HG03565 (cell line): ENCODE results near the gene FBXW12.

Experiments
- ATAC-seq: cut with Tn5 transposase; IDR thresholded peaks from one replicate; pipeline ENCODE4 v1.9.1; 2021; ENCODE audit warnings: mild to moderate bottlenecking, moderate library complexity; ENCODE audit not compliant: unreplicated experiment

The FBXW12 gene

GRCh38 chr3:48434591-48435222 lies 62.7 kb downstream of the FBXW12 start:
- ATAC-seq: no peak

GRCh38 chr3:48435223-48435595 lies 63.2 kb downstream of the FBXW12 start:
- ATAC-seq: no peak

- ATAC-seq: no peak
These were observed 63.9 kb downstream of the FBXW12 start for GRCh38 chr3:48435774-48436476.

- no peak for ATAC-seq
These were observed 64.4 kb downstream of the FBXW12 start for GRCh38 chr3:48436477-48436787.

- no peak for ATAC-seq
These were observed 64.8 kb downstream of the FBXW12 start for GRCh38 chr3:48436855-48437254.

GRCh38 chr3:48437812-48438211 lies 65.8 kb downstream of the FBXW12 start:
- ATAC-seq: no peak

- ATAC-seq: peak; percentile 94
These were observed 68.0 kb downstream of the FBXW12 start, which contains the start of the genes CCDC51 and TMA7 for GRCh38 chr3:48439820-48440589. Gene CCDC51 (minus strand): TSS chr3:48440119. CDS start chr3:48435128, 4,991 bp downstream. Gene TMA7 (plus strand): TSS chr3:48440257. CDS start chr3:48440297, 40 bp downstream.

- no peak for ATAC-seq
These were observed 68.6 kb downstream of the FBXW12 start for GRCh38 chr3:48440590-48440958.

GRCh38 chr3:48441940-48442339 lies 69.9 kb downstream of the FBXW12 start:
- no peak for ATAC-seq
